Measurements from ENCODE around the gene MOSPD2. TPM values are rescaled to one million over a fixed set of nuclear protein-coding genes. Genes with fewer than 3 reads are reported as not detected.

MOSPD2 gene
- total and polyA plus RNA-seq, 10 of the 15 experiments (the other 5 are each of a cell fraction or from before 2014, with no cell fraction given), result 4.9 to 14.7 (median 7.4) TPM

DNA sequence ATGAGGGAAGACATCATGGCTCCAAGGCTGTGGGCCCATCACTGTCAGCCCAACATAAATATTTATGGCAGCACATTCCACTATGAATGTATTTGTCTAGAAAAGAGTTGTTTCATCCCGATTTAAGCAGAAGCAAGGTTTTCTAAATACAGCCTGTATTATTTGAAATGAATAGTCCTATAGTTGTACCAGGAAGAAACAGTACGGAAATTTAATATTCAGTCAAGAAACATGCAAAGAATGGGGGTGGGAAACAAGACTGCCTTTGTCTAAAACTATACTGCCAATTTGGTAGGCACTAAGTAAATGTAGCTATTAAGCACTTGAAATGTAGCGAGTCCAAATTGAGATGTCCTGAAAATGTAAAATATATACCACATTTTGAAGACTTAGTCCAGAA lies 69.1 kb downstream of the MOSPD2 start (continued):
- TF ChIP-seq, protein P1, sequence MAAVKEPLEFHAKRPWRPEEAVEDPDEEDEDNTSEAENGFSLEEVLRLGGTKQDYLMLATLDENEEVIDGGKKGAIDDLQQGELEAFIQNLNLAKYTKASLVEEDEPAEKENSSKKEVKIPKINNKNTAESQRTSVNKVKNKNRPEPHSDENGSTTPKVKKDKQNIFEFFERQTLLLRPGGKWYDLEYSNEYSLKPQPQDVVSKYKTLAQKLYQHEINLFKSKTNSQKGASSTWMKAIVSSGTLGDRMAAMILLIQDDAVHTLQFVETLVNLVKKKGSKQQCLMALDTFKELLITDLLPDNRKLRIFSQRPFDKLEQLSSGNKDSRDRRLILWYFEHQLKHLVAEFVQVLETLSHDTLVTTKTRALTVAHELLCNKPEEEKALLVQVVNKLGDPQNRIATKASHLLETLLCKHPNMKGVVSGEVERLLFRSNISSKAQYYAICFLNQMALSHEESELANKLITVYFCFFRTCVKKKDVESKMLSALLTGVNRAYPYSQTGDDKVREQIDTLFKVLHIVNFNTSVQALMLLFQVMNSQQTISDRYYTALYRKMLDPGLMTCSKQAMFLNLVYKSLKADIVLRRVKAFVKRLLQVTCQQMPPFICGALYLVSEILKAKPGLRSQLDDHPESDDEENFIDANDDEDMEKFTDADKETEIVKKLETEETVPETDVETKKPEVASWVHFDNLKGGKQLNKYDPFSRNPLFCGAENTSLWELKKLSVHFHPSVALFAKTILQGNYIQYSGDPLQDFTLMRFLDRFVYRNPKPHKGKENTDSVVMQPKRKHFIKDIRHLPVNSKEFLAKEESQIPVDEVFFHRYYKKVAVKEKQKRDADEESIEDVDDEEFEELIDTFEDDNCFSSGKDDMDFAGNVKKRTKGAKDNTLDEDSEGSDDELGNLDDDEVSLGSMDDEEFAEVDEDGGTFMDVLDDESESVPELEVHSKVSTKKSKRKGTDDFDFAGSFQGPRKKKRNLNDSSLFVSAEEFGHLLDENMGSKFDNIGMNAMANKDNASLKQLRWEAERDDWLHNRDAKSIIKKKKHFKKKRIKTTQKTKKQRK (IDR thresholded peaks at IDR 0.05; ENCODE audit: low read depth, low read length), result no peak
- no peak for TF ChIP-seq GABPA (IDR thresholded peaks at IDR 0.05; ENCODE audit: low read depth)

DNA sequence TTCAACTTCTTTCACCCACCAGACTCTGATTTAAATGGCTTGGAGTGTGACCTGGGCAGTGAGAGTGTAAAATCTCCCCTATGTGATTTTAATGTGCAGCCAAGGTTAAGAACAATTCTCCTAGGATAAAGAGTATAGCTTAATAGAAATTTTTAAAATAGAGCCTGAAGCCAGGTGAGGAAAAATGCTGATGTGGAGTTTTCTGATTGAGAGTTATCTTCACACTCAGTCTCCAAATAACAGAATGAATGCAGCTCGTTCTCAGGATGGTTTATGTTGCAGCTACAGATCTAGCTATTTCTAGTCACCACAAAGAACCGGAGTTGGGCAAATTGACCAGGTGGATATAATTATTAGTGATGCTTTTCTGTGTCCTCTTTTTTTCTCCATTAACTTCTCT lies 70.7 kb downstream of the MOSPD2 start:
- no peak overlapping the region for H3K4me2 ChIP-seq (ENCODE audit: control insufficient read depth, insufficient read depth)
- no peak for ATAC-seq
- H3K9ac ChIP-seq (ENCODE audit: control insufficient read depth, insufficient read depth, low read length), result no peak overlapping the region
- TF ChIP-seq NRF1 (conservative IDR thresholded peaks at IDR 0.05; ENCODE audit: low read depth, low read length) (no peak), BACH1 (IDR thresholded peaks at IDR 0.05; ENCODE audit: borderline replicate concordance) (no peak), NBN (IDR thresholded peaks at IDR 0.05) (no peak), BMI1 (IDR thresholded peaks at IDR 0.05; ENCODE audit: borderline replicate concordance) (no peak), CHD1 (IDR thresholded peaks at IDR 0.05; ENCODE audit: low read depth, low read length) (no peak), MTA3 (IDR thresholded peaks at IDR 0.05; ENCODE audit: borderline replicate concordance, low read length) (no peak), RUNX3 (IDR thresholded peaks at IDR 0.05; ENCODE audit: low read length) (no peak)
- no peak overlapping the region for H3K4me3 ChIP-seq
- H3K27ac ChIP-seq (ENCODE audit: control insufficient read depth, insufficient read depth), result no peak overlapping the region
- 0% methylated on average over 2 of the region's 2 CpGs for WGBS (ENCODE audit: insufficient coverage, insufficient replicate concordance, low lambda C conversion rate, missing lambda C conversion rate)
- intact Hi-C loops (cut with micrococcal nuclease; ENCODE audit: unreplicated experiment) (no loop called here), in situ Hi-C loops (cut with MboI) (no loop called here)
- FAIRE-seq, result no peak
- no TSS peak for BruUV-seq (replicated peaks)
- no peaks in the 10 kb centered on the region for H3K36me3 ChIP-seq (ENCODE audit: control insufficient read depth in 2 of 2, insufficient read depth in 2 of 2, low read length in 1 of 2)
- H3K79me2 ChIP-seq (ENCODE audit: control insufficient read depth, insufficient read depth, low read length), result no peaks in the 10 kb centered on the region
- no peak overlapping the region for H2AFZ ChIP-seq (ENCODE audit: control insufficient read depth, low read depth, low read length)
- H3K4me1 ChIP-seq (ENCODE audit: control insufficient read depth, insufficient read depth, low read length), result no peaks in the 10 kb centered on the region
- CTCF ChIA-PET, result no interaction called here
- POLR2A ChIA-PET, result interaction anchor here (1.0 kb wide), 1 partner anchor 13 kb away, joined by 3 read pairs; no protein-coding TSS in a partner anchor
- RAD21 ChIA-PET (ENCODE audit: unreplicated experiment), result no interaction called here
- DNase-seq (ENCODE audit: low read depth, low spot score), result no peak
- SMC1A ChIA-PET (ENCODE audit: uncharacterized antibody, unreplicated experiment), result interaction anchor here (1.8 kb wide), 1 partner anchor 24 kb away, joined by 6 read pairs; no protein-coding TSS in a partner anchor
- H4K20me1 ChIP-seq (ENCODE audit: control insufficient read depth, insufficient read depth), result no peaks in the 10 kb centered on the region
- H3K9me3 ChIP-seq (replicated peaks; ENCODE audit: control insufficient read depth, insufficient read depth, low read length), result no peaks in the 10 kb centered on the region
- no peaks in the 10 kb centered on the region for H3K27me3 ChIP-seq (replicated peaks in 1 of 2; ENCODE audit: control insufficient read depth in 2 of 2, insufficient read depth in 2 of 2, low read length in 1 of 2)
